K562 (cell line): ENCODE measurements around the gene CSF1. TPM values are rescaled to one million over a fixed set of nuclear protein-coding genes. Genes with fewer than 3 reads are reported as not detected.
A peak's percentile ranks its signal among the peaks of the same experiment; 100 is the strongest.

ENCODE experiments used
- DMBX1 ChIP-seq: fragments of 250-450 bp; sonication (Bioruptor Pico); IDR thresholded peaks from 2 replicates; pipeline ENCODE4 v1.8.0; 2022; ENCODE audit warnings: inconsistent platforms, mild to moderate bottlenecking, moderate library complexity, borderline replicate concordance
- HNRNPK ChIP-seq: fragments of 200-400 bp; formaldehyde crosslinking; IDR thresholded peaks from one replicate; pipeline ENCODE4 v1.6.1; 2018; ENCODE audit warnings: mild to moderate bottlenecking, low read depth, low read length; ENCODE audit not compliant: poor library complexity, severe bottlenecking
- NFATC3 ChIP-seq: fragments of 450-650 bp; IDR thresholded peaks from 2 replicates; pipeline ENCODE4 v1.6.1; 2017; ENCODE audit warnings: mild to moderate bottlenecking
- OTX1 ChIP-seq: fragments of 450-650 bp; formaldehyde crosslinking; IDR thresholded peaks from 2 replicates; pipeline ENCODE4 v1.4.0; 2022; ENCODE audit warnings: mild to moderate bottlenecking
- SRSF7 ChIP-seq: fragments of 200-400 bp; formaldehyde crosslinking; optimal IDR thresholded peaks from 2 replicates; pipeline ENCODE3; 2017; ENCODE audit warnings: mild to moderate bottlenecking, low read depth, low read length
- ZNF121 ChIP-seq: sonication (generic); formaldehyde crosslinking; conservative IDR thresholded peaks from 2 replicates; pipeline ENCODE4 v1.8.0; 2022; ENCODE audit warnings: missing genetic modification reagents
- ZNF133 ChIP-seq: fragments of 250-450 bp; sonication (Bioruptor Pico); IDR thresholded peaks from 2 replicates; pipeline ENCODE4 v1.4.0; 2020; ENCODE audit warnings: mild to moderate bottlenecking
- ZNF444 ChIP-seq: fragments of 250-450 bp; sonication (Bioruptor Pico); IDR thresholded peaks from 2 replicates; pipeline ENCODE4 v1.4.0; 2020; ENCODE audit warnings: mild to moderate bottlenecking, moderate library complexity
- ZNF766 ChIP-seq: fragments of 200-800 bp; sonication (Bioruptor generic); conservative IDR thresholded peaks from 2 replicates; pipeline ENCODE4 v1.6.1; 2016; ENCODE audit warnings: missing genetic modification characterization, missing compliant biosample characterization
- polyA plus RNA-seq, 8 experiments: library from polyadenylated mRNA; depleted of rRNA in 4 of 8; stranded (reverse) in 5 of 8; unstranded in 3 of 8; fragments of >200 nt; fragmentation: Nextera tagmentation in 2 of 8; fragmentation: Illumina TruSeq in 1 of 8; extraction: Ambion mirVana in 2 of 8; extraction: Trizol in 1 of 8; gene quantifications; 2 replicates each; pipeline versions ENCODE4 v1.2.1 to v1.2.3, GENCODE V29; 2011 to 2014; ENCODE audit warnings: inconsistent platforms in 1 of 8, missing spikeins in 1 of 8
- total RNA-seq, 7 experiments: library from RNA; depleted of rRNA in 6 of 7; stranded (reverse); fragments of >200 nt in 6 of 7; fragmentation: Illumina TruSeq in 2 of 7; extraction: Trizol in 2 of 7; gene quantifications; 2 replicates each; pipeline versions ENCODE4 v1.2.1 to v1.2.3, GENCODE V29; 2011 to 2021; ENCODE audit warnings: low replicate concordance in 1 of 7
- TF ChIP-seq, protein P1 (sequence below), 2 experiments: fragments of 450-650 bp; formaldehyde crosslinking in 1 of 2; IDR thresholded peaks; 2 replicates each; pipeline versions ENCODE4 v1.4.0 to v1.6.1; 2014 to 2020; ENCODE audit warnings: mild to moderate bottlenecking in 2 of 2, borderline replicate concordance in 1 of 2, low read depth in 1 of 2
- TF ChIP-seq, protein P2 (sequence below): sonication (generic); formaldehyde crosslinking; IDR thresholded peaks from 2 replicates; pipeline ENCODE4 v1.8.0; 2022; ENCODE audit warnings: missing genetic modification reagents, mild to moderate bottlenecking, borderline replicate concordance
- TF ChIP-seq, protein P3 (sequence below), 3 experiments: IDR thresholded peaks in 2 of 3; conservative IDR thresholded peaks in 1 of 3; 2 replicates each; pipeline ENCODE4 v1.5.1; 2011 to 2012; ENCODE audit warnings: low read length in 3 of 3, mild to moderate bottlenecking in 3 of 3, control low read depth in 2 of 3, improper control_type of control experiment in 1 of 3, inconsistent platforms in 1 of 3, low read depth in 1 of 3, mixed read lengths in 1 of 3, moderate library complexity in 1 of 3; ENCODE audit not compliant: insufficient read depth in 2 of 3
- TF ChIP-seq, protein P4 (sequence below): sonication (generic); formaldehyde crosslinking; IDR thresholded peaks from 2 replicates; pipeline ENCODE4 v1.8.0; 2022; ENCODE audit warnings: mild to moderate bottlenecking, missing genetic modification reagents

Gene CSF1
- total and polyA plus RNA-seq, 9 of the 15 experiments (the other 6 are each of a cell fraction or from before 2014, with no cell fraction given) = 0.18 to 11.8 (median 2.8) TPM

DNA sequence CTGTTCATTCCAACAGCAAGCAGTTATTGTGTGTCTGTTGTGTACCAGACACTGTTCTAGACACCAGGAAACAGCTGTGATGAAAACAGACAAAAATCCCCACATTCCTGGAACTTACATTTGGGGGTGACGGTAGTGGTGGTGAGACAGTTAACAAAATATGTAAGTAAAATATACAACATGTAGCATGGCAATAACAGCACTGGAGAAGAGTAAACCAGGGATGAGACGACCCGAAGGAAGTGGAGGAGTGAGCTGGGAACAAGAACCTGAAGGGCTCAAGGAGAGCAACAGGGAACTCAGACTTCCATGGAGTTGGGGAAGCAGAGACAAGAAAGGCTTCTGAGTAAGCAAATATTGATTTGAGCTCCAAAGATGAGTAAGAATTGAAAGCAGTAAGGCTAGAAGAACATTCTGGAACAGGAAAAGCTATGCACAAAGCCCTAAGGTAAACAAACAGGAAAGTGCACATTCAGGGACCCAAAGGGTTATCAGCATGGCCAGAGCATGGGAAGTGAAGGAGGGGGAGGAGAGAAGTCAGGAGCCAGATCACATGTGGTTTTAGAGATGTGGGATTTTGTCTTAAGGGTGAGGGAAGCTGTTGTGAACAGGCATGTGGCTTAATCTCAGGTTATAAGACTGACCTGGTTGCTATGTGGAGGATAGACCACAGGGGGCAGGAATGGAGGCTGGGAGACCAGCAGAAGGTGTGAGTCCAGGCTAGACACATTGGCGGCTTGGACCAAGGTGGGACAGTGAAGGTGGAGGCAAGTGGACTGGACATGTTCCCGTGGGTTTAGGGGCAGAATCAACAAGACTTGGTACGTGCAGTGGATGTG lies 7.3 kb downstream of the CSF1 start (continued):
- TF ChIP-seq, protein P1, sequence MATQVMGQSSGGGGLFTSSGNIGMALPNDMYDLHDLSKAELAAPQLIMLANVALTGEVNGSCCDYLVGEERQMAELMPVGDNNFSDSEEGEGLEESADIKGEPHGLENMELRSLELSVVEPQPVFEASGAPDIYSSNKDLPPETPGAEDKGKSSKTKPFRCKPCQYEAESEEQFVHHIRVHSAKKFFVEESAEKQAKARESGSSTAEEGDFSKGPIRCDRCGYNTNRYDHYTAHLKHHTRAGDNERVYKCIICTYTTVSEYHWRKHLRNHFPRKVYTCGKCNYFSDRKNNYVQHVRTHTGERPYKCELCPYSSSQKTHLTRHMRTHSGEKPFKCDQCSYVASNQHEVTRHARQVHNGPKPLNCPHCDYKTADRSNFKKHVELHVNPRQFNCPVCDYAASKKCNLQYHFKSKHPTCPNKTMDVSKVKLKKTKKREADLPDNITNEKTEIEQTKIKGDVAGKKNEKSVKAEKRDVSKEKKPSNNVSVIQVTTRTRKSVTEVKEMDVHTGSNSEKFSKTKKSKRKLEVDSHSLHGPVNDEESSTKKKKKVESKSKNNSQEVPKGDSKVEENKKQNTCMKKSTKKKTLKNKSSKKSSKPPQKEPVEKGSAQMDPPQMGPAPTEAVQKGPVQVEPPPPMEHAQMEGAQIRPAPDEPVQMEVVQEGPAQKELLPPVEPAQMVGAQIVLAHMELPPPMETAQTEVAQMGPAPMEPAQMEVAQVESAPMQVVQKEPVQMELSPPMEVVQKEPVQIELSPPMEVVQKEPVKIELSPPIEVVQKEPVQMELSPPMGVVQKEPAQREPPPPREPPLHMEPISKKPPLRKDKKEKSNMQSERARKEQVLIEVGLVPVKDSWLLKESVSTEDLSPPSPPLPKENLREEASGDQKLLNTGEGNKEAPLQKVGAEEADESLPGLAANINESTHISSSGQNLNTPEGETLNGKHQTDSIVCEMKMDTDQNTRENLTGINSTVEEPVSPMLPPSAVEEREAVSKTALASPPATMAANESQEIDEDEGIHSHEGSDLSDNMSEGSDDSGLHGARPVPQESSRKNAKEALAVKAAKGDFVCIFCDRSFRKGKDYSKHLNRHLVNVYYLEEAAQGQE (IDR thresholded peaks at IDR 0.05; ENCODE audit: borderline replicate concordance) = peak; percentile 71
- TF ChIP-seq, protein P1 (CRISPR knock-in tag; IDR thresholded peaks at IDR 0.05; ENCODE audit: low read depth) = no peak
- TF ChIP-seq SRSF7 = no peak
- no peak for TF ChIP-seq ZNF133 (CRISPR knock-in tag)
- TF ChIP-seq, protein P2, sequence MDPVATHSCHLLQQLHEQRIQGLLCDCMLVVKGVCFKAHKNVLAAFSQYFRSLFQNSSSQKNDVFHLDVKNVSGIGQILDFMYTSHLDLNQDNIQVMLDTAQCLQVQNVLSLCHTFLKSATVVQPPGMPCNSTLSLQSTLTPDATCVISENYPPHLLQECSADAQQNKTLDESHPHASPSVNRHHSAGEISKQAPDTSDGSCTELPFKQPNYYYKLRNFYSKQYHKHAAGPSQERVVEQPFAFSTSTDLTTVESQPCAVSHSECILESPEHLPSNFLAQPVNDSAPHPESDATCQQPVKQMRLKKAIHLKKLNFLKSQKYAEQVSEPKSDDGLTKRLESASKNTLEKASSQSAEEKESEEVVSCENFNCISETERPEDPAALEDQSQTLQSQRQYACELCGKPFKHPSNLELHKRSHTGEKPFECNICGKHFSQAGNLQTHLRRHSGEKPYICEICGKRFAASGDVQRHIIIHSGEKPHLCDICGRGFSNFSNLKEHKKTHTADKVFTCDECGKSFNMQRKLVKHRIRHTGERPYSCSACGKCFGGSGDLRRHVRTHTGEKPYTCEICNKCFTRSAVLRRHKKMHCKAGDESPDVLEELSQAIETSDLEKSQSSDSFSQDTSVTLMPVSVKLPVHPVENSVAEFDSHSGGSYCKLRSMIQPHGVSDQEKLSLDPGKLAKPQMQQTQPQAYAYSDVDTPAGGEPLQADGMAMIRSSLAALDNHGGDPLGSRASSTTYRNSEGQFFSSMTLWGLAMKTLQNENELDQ = no peak
- TF ChIP-seq, protein P3, sequence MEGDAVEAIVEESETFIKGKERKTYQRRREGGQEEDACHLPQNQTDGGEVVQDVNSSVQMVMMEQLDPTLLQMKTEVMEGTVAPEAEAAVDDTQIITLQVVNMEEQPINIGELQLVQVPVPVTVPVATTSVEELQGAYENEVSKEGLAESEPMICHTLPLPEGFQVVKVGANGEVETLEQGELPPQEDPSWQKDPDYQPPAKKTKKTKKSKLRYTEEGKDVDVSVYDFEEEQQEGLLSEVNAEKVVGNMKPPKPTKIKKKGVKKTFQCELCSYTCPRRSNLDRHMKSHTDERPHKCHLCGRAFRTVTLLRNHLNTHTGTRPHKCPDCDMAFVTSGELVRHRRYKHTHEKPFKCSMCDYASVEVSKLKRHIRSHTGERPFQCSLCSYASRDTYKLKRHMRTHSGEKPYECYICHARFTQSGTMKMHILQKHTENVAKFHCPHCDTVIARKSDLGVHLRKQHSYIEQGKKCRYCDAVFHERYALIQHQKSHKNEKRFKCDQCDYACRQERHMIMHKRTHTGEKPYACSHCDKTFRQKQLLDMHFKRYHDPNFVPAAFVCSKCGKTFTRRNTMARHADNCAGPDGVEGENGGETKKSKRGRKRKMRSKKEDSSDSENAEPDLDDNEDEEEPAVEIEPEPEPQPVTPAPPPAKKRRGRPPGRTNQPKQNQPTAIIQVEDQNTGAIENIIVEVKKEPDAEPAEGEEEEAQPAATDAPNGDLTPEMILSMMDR (IDR thresholded peaks at IDR 0.05 in 2 of 3, conservative IDR thresholded peaks at IDR 0.05 in 1 of 3; ENCODE audit: insufficient read depth in 2 of 3, low read depth in 1 of 3, low read length in 3 of 3) = peak; percentile 74 to 88 (median 77)
- peak; percentile 87; the same call in 1 of the 2 replicates for TF ChIP-seq NFATC3
- peak; percentile 80 for TF ChIP-seq DMBX1 (CRISPR knock-in tag)
- TF ChIP-seq HNRNPK = no peak
- TF ChIP-seq, protein P4, sequence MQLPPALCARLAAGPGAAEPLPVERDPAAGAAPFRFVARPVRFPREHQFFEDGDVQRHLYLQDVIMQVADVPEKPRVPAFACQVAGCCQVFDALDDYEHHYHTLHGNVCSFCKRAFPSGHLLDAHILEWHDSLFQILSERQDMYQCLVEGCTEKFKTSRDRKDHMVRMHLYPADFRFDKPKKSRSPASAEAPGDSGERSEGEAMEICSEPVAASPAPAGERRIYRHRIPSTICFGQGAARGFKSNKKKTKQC (CRISPR knock-in tag) = no peak
- no peak for TF ChIP-seq ZNF121 (CRISPR knock-in tag)
- TF ChIP-seq ZNF444 (CRISPR knock-in tag) = no peak
- 0 out of 2 replicates have a peak, but pooled peaks have one; percentile 34 for TF ChIP-seq OTX1
- TF ChIP-seq ZNF766 (CRISPR knock-in tag) = peak; percentile 74; the same call in 1 of the 2 replicates
